DMS79 (cell line): ENCODE data around the gene GFM2.
"Not testable (repeated sequence)": the region's sequence is repeated elsewhere in the genome, so short reads cannot be mapped to it uniquely, and the experiment has no call there.

Experiments
- DNase-seq: peaks from one replicate; lab custom pipeline; 2025; lab: John Stamatoyannopoulos, UW

The GFM2 gene

GRCh38 chr5:74766849-74767578 lies at the start of gene GFM2, which contains the start of gene NSA2:
TSS of gene GFM2 (minus strand) at chr5:74767117. CDS start at chr5:74763742, 3,375 bp downstream.
TSS of gene NSA2 (plus strand) at chr5:74767249. CDS start at chr5:74767361, 112 bp downstream.
- DNase-seq: peak; percentile 60

- DNase-seq: no peak
Observed at GRCh38 chr5:74810915-74811314, 44.0 kb upstream of the GFM2 start.

GRCh38 chr5:74801941-74802340 lies 35.0 kb upstream of the GFM2 start:
- DNase-seq: no peak

- DNase-seq: no peak
Observed at GRCh38 chr5:74801197-74801596, 34.3 kb upstream of the GFM2 start.

GRCh38 chr5:74798977-74799911 lies 32.3 kb upstream of the GFM2 start:
- no peak for DNase-seq

- DNase-seq: not testable (repeated sequence)
Observed at GRCh38 chr5:74791669-74792068, 24.8 kb upstream of the GFM2 start.

GRCh38 chr5:74787424-74787823 lies 20.5 kb upstream of the GFM2 start:
- no peak for DNase-seq

GRCh38 chr5:74786851-74787250 lies 19.9 kb upstream of the GFM2 start:
- no peak for DNase-seq

- no peak for DNase-seq
Observed at GRCh38 chr5:74778609-74779008, 11.7 kb upstream of the GFM2 start.

- DNase-seq: no peak
Observed at GRCh38 chr5:74772359-74772758, 5.4 kb upstream of the GFM2 start.

- no peak for DNase-seq
Observed at GRCh38 chr5:74767579-74767913, 629 bp upstream of the GFM2 start.

GRCh38 chr5:74766418-74766848 lies 484 bp downstream of the GFM2 start:
- no peak for DNase-seq

GRCh38 chr5:74765929-74766328 lies 988 bp downstream of the GFM2 start:
- no peak for DNase-seq

- DNase-seq: no peak
Observed at GRCh38 chr5:74765201-74765600, 1.7 kb downstream of the GFM2 start.

GRCh38 chr5:74763504-74763903 lies 3.4 kb downstream of the GFM2 start:
- no peak for DNase-seq

GRCh38 chr5:74762599-74762998 lies 4.3 kb downstream of the GFM2 start:
- DNase-seq: no peak

GRCh38 chr5:74761241-74761640 lies 5.7 kb downstream of the GFM2 start:
- DNase-seq: no peak

- not testable (repeated sequence) for DNase-seq
Observed at GRCh38 chr5:74748742-74749141, 18.2 kb downstream of the GFM2 start.

GRCh38 chr5:74738406-74738805 lies 28.5 kb downstream of the GFM2 start:
- no peak for DNase-seq

- DNase-seq: no peak
Observed at GRCh38 chr5:74736759-74737158, 30.2 kb downstream of the GFM2 start.

GRCh38 chr5:74725331-74725730 lies 41.6 kb downstream of the GFM2 start:
- DNase-seq: no peak

GRCh38 chr5:74722271-74722670 lies 44.6 kb downstream of the GFM2 start:
- DNase-seq: no peak

- DNase-seq: no peak
Observed at GRCh38 chr5:74717596-74717995, 49.3 kb downstream of the GFM2 start.
